HG03135 (cell line): ENCODE results near the gene PRICKLE1.
A peak's percentile ranks its signal among the peaks of the same experiment; 100 is the strongest.

Experiments
- ATAC-seq: cut with Tn5 transposase; IDR thresholded peaks from one replicate; pipeline ENCODE4 v1.9.1; 2021; ENCODE audit warnings: mild to moderate bottlenecking, moderate library complexity; ENCODE audit not compliant: unreplicated experiment

PRICKLE1 gene

GRCh38 chr12:42590330-42590934, 886 bp upstream of the PRICKLE1 start:
- ATAC-seq: no peak

- peak; percentile 32 for ATAC-seq
Measured at GRCh38 chr12:42588524-42589464, 752 bp downstream of the PRICKLE1 start.

GRCh38 chr12:42587601-42588523, 1.7 kb downstream of the PRICKLE1 start:
- no peak for ATAC-seq

GRCh38 chr12:42586268-42586667, 3.3 kb downstream of the PRICKLE1 start:
- ATAC-seq: no peak

GRCh38 chr12:42585841-42586216, 3.7 kb downstream of the PRICKLE1 start:
- ATAC-seq: no peak

GRCh38 chr12:42585154-42585840, 4.2 kb downstream of the PRICKLE1 start:
- ATAC-seq: no peak

GRCh38 chr12:42584651-42585111, 4.9 kb downstream of the PRICKLE1 start:
- no peak for ATAC-seq

- ATAC-seq: no peak
Measured at GRCh38 chr12:42583016-42583415, 6.5 kb downstream of the PRICKLE1 start.

- no peak for ATAC-seq
Measured at GRCh38 chr12:42582498-42582897, 7.0 kb downstream of the PRICKLE1 start.

GRCh38 chr12:42582050-42582449, 7.5 kb downstream of the PRICKLE1 start:
- no peak for ATAC-seq

- no peak for ATAC-seq
Measured at GRCh38 chr12:42576374-42576773, 13.2 kb downstream of the PRICKLE1 start.

GRCh38 chr12:42575717-42576116, 13.8 kb downstream of the PRICKLE1 start:
- ATAC-seq: no peak

- ATAC-seq: no peak
Measured at GRCh38 chr12:42574851-42575266, 14.7 kb downstream of the PRICKLE1 start.

- no peak for ATAC-seq
Measured at GRCh38 chr12:42571327-42572009, 18.1 kb downstream of the PRICKLE1 start.

- no peak for ATAC-seq
Measured at GRCh38 chr12:42570076-42570475, 19.5 kb downstream of the PRICKLE1 start.

- no peak for ATAC-seq
Measured at GRCh38 chr12:42568952-42569915, 20.3 kb downstream of the PRICKLE1 start.

GRCh38 chr12:42565633-42566032, 23.9 kb downstream of the PRICKLE1 start:
- no peak for ATAC-seq

- no peak for ATAC-seq
Measured at GRCh38 chr12:42564996-42565395, 24.6 kb downstream of the PRICKLE1 start.

- no peak for ATAC-seq
Measured at GRCh38 chr12:42564556-42564955, 25.0 kb downstream of the PRICKLE1 start.
